Stimulated activated CD8-positive, alpha-beta memory T cell treated with anti-CD3 and anti-CD28 coated beads, Interleukin-7, amount 100 ng/mL, for 1 hour (primary cell): ENCODE data around the gene GPANK1.

Experiments used
- DNase-seq, 2 donors: peaks; one replicate each; pipeline ENCODE4 v3.0.0-alpha.2; 2020; ENCODE audit warnings: low read depth in 2 of 2

Gene GPANK1

GRCh38 chr6:31640612-31641011 lies 24.2 kb downstream of the GPANK1 start:
- DNase-seq: no peak

GRCh38 chr6:31639449-31639861 lies 25.3 kb downstream of the GPANK1 start:
- no peak for DNase-seq

- DNase-seq: no peak
These were observed 25.8 kb downstream of the GPANK1 start for GRCh38 chr6:31639043-31639442.

- DNase-seq: no peak
These were observed 27.9 kb downstream of the GPANK1 start for GRCh38 chr6:31636698-31637596.

- DNase-seq: no peak
These were observed 29.7 kb downstream of the GPANK1 start for GRCh38 chr6:31634969-31635575.

- no peak for DNase-seq
These were observed 30.7 kb downstream of the GPANK1 start for GRCh38 chr6:31634131-31634530.

- no peak for DNase-seq
These were observed 31.4 kb downstream of the GPANK1 start for GRCh38 chr6:31633447-31633846.

GRCh38 chr6:31632279-31632946 lies 32.4 kb downstream of the GPANK1 start:
- no peak for DNase-seq

GRCh38 chr6:31631681-31632278 lies 33.0 kb downstream of the GPANK1 start:
- DNase-seq: no peak

GRCh38 chr6:31631209-31631608 lies 33.6 kb downstream of the GPANK1 start:
- no peak for DNase-seq

- DNase-seq: no peak
These were observed 34.4 kb downstream of the GPANK1 start for GRCh38 chr6:31630177-31630934.

- no peak for DNase-seq
These were observed 35.8 kb downstream of the GPANK1 start for GRCh38 chr6:31629014-31629413.

- no peak for DNase-seq
These were observed 37.0 kb downstream of the GPANK1 start for GRCh38 chr6:31627690-31628287.

- no peak for DNase-seq
These were observed 37.8 kb downstream of the GPANK1 start for GRCh38 chr6:31626952-31627351.

- no peak for DNase-seq
These were observed 40.7 kb downstream of the GPANK1 start for GRCh38 chr6:31624070-31624469.

GRCh38 chr6:31622684-31623091 lies 42.1 kb downstream of the GPANK1 start:
- DNase-seq: no peak

GRCh38 chr6:31621991-31622390 lies 42.8 kb downstream of the GPANK1 start:
- no peak for DNase-seq

GRCh38 chr6:31621320-31621939 lies 43.4 kb downstream of the GPANK1 start:
- DNase-seq: no peak

- DNase-seq: peak; percentile 59 to 87
These were observed 44.0 kb downstream of the GPANK1 start, which contains the start of gene PRRC2A for GRCh38 chr6:31620586-31621319. TSS of gene PRRC2A (plus strand) at chr6:31620715. CDS start at chr6:31622790, 2,075 bp downstream.
